MM.1S (cell line): ENCODE data around the gene FARS2.
"Not testable (repeated sequence)": the region's sequence is repeated elsewhere in the genome, so short reads cannot be mapped to it uniquely, and the experiment has no call there.

Experiments
- DNase-seq: peaks from one replicate; pipeline ENCODE4 v3.0.0-alpha.2; 2015
- H2AFZ ChIP-seq: fragments of 300-600 bp; sonication (generic); 2 replicates; pipeline ENCODE4 v1.6.0; 2016; ENCODE audit warnings: antibody characterized with exemption, low read length
- H3F3A ChIP-seq: fragments of 300-600 bp; sonication (generic); 2 replicates; pipeline ENCODE4 v1.6.1; 2016; ENCODE audit warnings: mild to moderate bottlenecking, antibody characterized with exemption, low read length, moderate library complexity, mixed read lengths; ENCODE audit not compliant: insufficient read depth
- H3K27ac ChIP-seq: fragments of 300-600 bp; sonication (generic); 2 replicates; pipeline ENCODE4 v1.5.1; 2016; ENCODE audit warnings: mild to moderate bottlenecking, low read length
- H3K27me3 ChIP-seq: fragments of 300-600 bp; sonication (generic); replicated peaks from 2 replicates; pipeline ENCODE4 v1.6.0; 2016; ENCODE audit warnings: low read length; ENCODE audit not compliant: insufficient read depth
- H3K36me3 ChIP-seq: fragments of 300-600 bp; sonication (generic); replicated peaks from 2 replicates; pipeline ENCODE4 v1.6.1; 2016; ENCODE audit warnings: mild to moderate bottlenecking, low read length, mixed read lengths; ENCODE audit not compliant: insufficient read depth
- H3K4me1 ChIP-seq: fragments of 300-600 bp; sonication (generic); 2 replicates; pipeline ENCODE4 v1.6.1; 2016; ENCODE audit warnings: low read length, mixed read lengths
- H3K4me2 ChIP-seq: fragments of 300-600 bp; sonication (generic); 2 replicates; pipeline ENCODE4 v1.6.0; 2016; ENCODE audit warnings: low read depth, low read length
- H3K4me3 ChIP-seq: fragments of 300-600 bp; sonication (generic); 2 replicates; pipeline ENCODE4 v1.5.1; 2016; ENCODE audit warnings: low read length, mixed read lengths
- H3K79me2 ChIP-seq: fragments of 300-600 bp; sonication (generic); 2 replicates; pipeline ENCODE4 v1.6.1; 2016; ENCODE audit warnings: mixed run types, low read length, mixed read lengths
- H3K9ac ChIP-seq: fragments of 300-600 bp; sonication (generic); 2 replicates; pipeline ENCODE4 v1.6.1; 2016; ENCODE audit warnings: low read length, mixed read lengths
- H3K9me2 ChIP-seq: fragments of 300-600 bp; sonication (generic); replicated peaks from 2 replicates; pipeline ENCODE4 v1.6.1; 2016; ENCODE audit warnings: mild to moderate bottlenecking, low read length, mixed read lengths; ENCODE audit not compliant: insufficient read depth
- H3K9me3 ChIP-seq: fragments of 300-600 bp; sonication (generic); replicated peaks from 2 replicates; pipeline ENCODE4 v1.6.1; 2016; ENCODE audit warnings: mild to moderate bottlenecking, low read length, mixed read lengths; ENCODE audit not compliant: insufficient read depth
- H4K20me1 ChIP-seq: fragments of 300-600 bp; sonication (generic); 2 replicates; pipeline ENCODE4 v1.6.1; 2016; ENCODE audit warnings: mild to moderate bottlenecking, low read length, moderate library complexity, mixed read lengths; ENCODE audit not compliant: insufficient read depth
- EZH2 ChIP-seq: fragments of 300-600 bp; sonication (generic); optimal IDR thresholded peaks from 2 replicates; pipeline ENCODE3; 2017; ENCODE audit warnings: low read depth, mild to moderate bottlenecking, antibody characterized with exemption, low read length, mixed read lengths
- EZH2phosphoT487 ChIP-seq: fragments of 300-600 bp; sonication (generic); IDR thresholded peaks from 2 replicates; pipeline ENCODE4 v1.6.1; 2018; ENCODE audit warnings: antibody characterized with exemption, low read length
- TF ChIP-seq, protein P1 (sequence below): fragments of 300-600 bp; sonication (generic); IDR thresholded peaks from 2 replicates; pipeline ENCODE4 v1.5.1; 2016; ENCODE audit warnings: antibody characterized with exemption, low read length, mixed read lengths

The FARS2 gene

DNA sequence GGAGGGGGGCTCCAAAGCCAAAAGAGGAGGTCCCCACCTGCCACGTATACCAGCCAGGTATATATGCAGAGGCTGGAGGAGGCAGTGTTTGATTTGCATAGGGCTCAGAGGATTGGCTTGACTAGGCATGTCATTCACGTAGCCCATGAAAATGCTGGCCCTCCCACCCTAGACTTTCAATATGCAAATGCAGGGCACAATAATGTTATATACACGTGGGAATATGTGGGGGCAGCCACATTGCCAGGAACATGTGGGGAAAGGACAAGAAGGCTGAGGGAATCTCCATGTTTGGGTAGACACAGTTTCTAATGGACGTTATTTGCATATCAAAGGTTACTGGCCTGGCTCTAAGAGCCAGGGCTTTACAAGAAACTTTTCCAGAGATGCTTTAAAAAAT is 301.8 kb downstream of the FARS2 start:
- Histone ChIP-seq H2AFZ (no peak overlapping the region), H3K27ac (no peak overlapping the region), H3K27me3 (no peaks in the 10 kb centered on the region), H3K9me3 (no peaks in the 10 kb centered on the region), H3F3A (no peaks in the 10 kb centered on the region), H3K4me1 (no peaks in the 10 kb centered on the region), H3K4me2 (no peak overlapping the region), H3K9me2 (no peaks in the 10 kb centered on the region), H3K36me3 (no peaks in the 10 kb centered on the region), H3K9ac (no peak overlapping the region), H4K20me1 (no peaks in the 10 kb centered on the region), H3K79me2 (no peaks in the 10 kb centered on the region), H3K4me3 (no peak overlapping the region)
- TF ChIP-seq EZH2 = no peak
- no peak for TF ChIP-seq EZH2phosphoT487
- TF ChIP-seq, protein P1, sequence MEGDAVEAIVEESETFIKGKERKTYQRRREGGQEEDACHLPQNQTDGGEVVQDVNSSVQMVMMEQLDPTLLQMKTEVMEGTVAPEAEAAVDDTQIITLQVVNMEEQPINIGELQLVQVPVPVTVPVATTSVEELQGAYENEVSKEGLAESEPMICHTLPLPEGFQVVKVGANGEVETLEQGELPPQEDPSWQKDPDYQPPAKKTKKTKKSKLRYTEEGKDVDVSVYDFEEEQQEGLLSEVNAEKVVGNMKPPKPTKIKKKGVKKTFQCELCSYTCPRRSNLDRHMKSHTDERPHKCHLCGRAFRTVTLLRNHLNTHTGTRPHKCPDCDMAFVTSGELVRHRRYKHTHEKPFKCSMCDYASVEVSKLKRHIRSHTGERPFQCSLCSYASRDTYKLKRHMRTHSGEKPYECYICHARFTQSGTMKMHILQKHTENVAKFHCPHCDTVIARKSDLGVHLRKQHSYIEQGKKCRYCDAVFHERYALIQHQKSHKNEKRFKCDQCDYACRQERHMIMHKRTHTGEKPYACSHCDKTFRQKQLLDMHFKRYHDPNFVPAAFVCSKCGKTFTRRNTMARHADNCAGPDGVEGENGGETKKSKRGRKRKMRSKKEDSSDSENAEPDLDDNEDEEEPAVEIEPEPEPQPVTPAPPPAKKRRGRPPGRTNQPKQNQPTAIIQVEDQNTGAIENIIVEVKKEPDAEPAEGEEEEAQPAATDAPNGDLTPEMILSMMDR = no peak
- no peak for DNase-seq

DNA sequence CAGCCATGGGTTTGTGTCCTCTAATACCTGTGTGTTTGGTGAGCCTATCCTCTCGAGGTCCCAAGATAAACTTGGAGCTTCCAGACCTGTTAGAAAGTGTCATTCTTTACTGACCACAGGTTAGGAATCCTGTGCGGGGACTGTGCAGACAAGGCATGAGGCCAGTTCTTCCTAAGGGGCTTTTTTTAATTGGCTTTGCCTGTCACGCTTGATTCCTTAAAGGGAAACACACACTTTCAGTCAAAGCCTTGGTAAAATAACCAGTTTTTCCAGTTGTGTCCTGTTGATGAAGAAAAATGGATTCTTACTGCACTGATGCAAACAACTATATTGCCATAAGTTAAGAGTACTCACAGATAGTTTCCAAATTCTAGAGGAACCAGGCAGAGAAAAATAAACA is 303.4 kb downstream of the FARS2 start:
- not testable (repeated sequence) for H3K36me3 ChIP-seq, H3K9me3 ChIP-seq, H3K27ac ChIP-seq, H3K79me2 ChIP-seq, H3K9me2 ChIP-seq, H3K4me2 ChIP-seq, H3K4me3 ChIP-seq, H4K20me1 ChIP-seq, H3K27me3 ChIP-seq, H3K9ac ChIP-seq, H3F3A ChIP-seq, H2AFZ ChIP-seq, DNase-seq, H3K4me1 ChIP-seq

DNA sequence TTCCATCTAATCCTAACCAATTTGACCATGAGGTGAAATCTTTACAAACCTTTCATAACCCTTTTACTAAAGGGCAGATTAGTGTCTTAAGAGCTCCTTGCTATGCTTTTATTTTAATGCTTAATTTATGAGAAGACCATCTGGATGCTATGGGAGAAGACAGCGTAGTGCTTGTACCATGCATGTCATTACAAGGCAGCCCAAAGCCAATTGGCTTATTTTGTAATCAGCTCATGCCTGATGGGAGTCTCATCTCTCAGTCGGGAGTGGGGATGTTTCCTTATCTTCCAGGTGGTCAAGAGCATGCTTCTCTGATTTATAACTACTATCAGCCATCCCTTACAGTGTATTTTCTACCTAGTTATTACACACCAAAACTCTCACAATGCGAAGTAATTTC is 304.7 kb downstream of the FARS2 start:
- H3K27ac ChIP-seq = no peak overlapping the region
- H3K4me1 ChIP-seq = no peaks in the 10 kb centered on the region
- no peaks in the 10 kb centered on the region for H3K36me3 ChIP-seq
- H2AFZ ChIP-seq = no peak overlapping the region
- H3K79me2 ChIP-seq = no peaks in the 10 kb centered on the region
- H4K20me1 ChIP-seq = no peaks in the 10 kb centered on the region
- TF ChIP-seq, protein P1 = no peak
- TF ChIP-seq EZH2 = no peak
- no peak for TF ChIP-seq EZH2phosphoT487
- no peaks in the 10 kb centered on the region for H3K9me3 ChIP-seq
- DNase-seq = no peak
- no peak overlapping the region for H3K4me3 ChIP-seq
- H3K9me2 ChIP-seq = no peaks in the 10 kb centered on the region
- 0 out of 2 replicates have a peak overlapping the region, but pooled peaks have one; percentile 11 for H3K4me2 ChIP-seq
- no peak overlapping the region for H3K9ac ChIP-seq
- H3K27me3 ChIP-seq = no peaks in the 10 kb centered on the region
- no peaks in the 10 kb centered on the region for H3F3A ChIP-seq

DNA sequence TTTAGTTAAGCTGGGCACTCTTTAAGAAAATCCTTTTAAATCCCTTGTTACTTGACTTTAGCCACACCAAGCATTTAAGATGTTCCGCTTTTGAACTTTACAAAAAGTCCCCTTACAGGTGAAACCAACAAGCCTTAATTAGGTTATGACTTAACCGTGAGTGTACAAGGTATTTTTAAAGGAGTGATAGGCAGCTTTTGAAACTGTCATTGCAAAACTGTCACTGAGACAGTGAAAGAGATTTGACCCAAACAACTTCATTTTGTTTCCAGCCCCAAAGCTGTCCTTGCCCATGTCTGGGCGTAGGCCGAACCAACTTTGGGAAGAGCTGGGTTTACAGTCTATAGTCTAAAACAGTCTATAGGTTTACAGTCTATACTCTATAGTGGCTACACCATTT is 305.4 kb downstream of the FARS2 start:
- Histone ChIP-seq H3K36me3 (no peaks in the 10 kb centered on the region), H3K79me2 (no peaks in the 10 kb centered on the region), H4K20me1 (no peaks in the 10 kb centered on the region), H3K27me3 (no peaks in the 10 kb centered on the region), H3K9ac (no peak overlapping the region), H3K4me2 (0 out of 2 replicates have a peak overlapping the region, but pooled peaks have one; percentile 11), H3F3A (no peaks in the 10 kb centered on the region), H3K4me1 (no peaks in the 10 kb centered on the region), H2AFZ (no peak overlapping the region), H3K27ac (peak overlapping the region; percentile 11; the same call in 1 of the 2 replicates), H3K4me3 (no peak overlapping the region), H3K9me2 (no peaks in the 10 kb centered on the region), H3K9me3 (no peaks in the 10 kb centered on the region)
- peak; percentile 27 for DNase-seq
- TF ChIP-seq, protein P1 = no peak
- TF ChIP-seq EZH2phosphoT487 (no peak), EZH2 (no peak)
